Measurements from ENCODE around the gene SURF1.

SURF1 gene

GRCh38 chr9:133348718-133349573 is 7.3 kb downstream of the SURF1 start:
- no peak for TF ChIP-seq CEBPB (IDR thresholded peaks at IDR 0.05)
- no peak for TF ChIP-seq EGR1 (IDR thresholded peaks at IDR 0.05)
- TF ChIP-seq REST (IDR thresholded peaks at IDR 0.05; ENCODE audit: low read depth) = no peak
- TF ChIP-seq, protein P1, sequence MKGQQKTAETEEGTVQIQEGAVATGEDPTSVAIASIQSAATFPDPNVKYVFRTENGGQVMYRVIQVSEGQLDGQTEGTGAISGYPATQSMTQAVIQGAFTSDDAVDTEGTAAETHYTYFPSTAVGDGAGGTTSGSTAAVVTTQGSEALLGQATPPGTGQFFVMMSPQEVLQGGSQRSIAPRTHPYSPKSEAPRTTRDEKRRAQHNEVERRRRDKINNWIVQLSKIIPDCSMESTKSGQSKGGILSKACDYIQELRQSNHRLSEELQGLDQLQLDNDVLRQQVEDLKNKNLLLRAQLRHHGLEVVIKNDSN (IDR thresholded peaks at IDR 0.05) = no peak
- TF ChIP-seq TAF1 (IDR thresholded peaks at IDR 0.05; ENCODE audit: low read depth) = no peak
- TF ChIP-seq ZBTB7A (IDR thresholded peaks at IDR 0.05; ENCODE audit: low read depth) = no peak
- no peak for TF ChIP-seq TCF12 (IDR thresholded peaks at IDR 0.05; ENCODE audit: low read depth)
- TF ChIP-seq CREB1 (IDR thresholded peaks at IDR 0.05; ENCODE audit: low read depth) = no peak
- TF ChIP-seq MAX (IDR thresholded peaks at IDR 0.05) = no peak
- no peak for TF ChIP-seq FOXM1 (IDR thresholded peaks at IDR 0.05; ENCODE audit: borderline replicate concordance, low read depth)
- no peak for TF ChIP-seq EP300 (IDR thresholded peaks at IDR 0.05; ENCODE audit: borderline replicate concordance)
- no peak for TF ChIP-seq TEAD4 (IDR thresholded peaks at IDR 0.05)

GRCh38 chr9:133347985-133348717 is 8.1 kb downstream of the SURF1 start, which contains the start of the genes MED22 and RPL7A:
Gene MED22 (minus strand): TSS chr9:133348131. CDS start chr9:133346662, 1,469 bp downstream.
Gene RPL7A (plus strand): TSS chr9:133348218. CDS start chr9:133348244, 26 bp downstream.
- TF ChIP-seq, protein P1 (IDR thresholded peaks at IDR 0.05) = no peak
- TF ChIP-seq TAF1 (IDR thresholded peaks at IDR 0.05; ENCODE audit: low read depth) (peak; percentile 100), EGR1 (IDR thresholded peaks at IDR 0.05) (no peak), FOXM1 (IDR thresholded peaks at IDR 0.05; ENCODE audit: borderline replicate concordance, low read depth) (no peak), TEAD4 (IDR thresholded peaks at IDR 0.05) (0 out of 2 replicates have a peak, but pooled peaks have one; percentile 22), YY1 (IDR thresholded peaks at IDR 0.05; ENCODE audit: low read depth) (peak; percentile 93), CREB1 (IDR thresholded peaks at IDR 0.05; ENCODE audit: low read depth) (no peak), EP300 (IDR thresholded peaks at IDR 0.05; ENCODE audit: borderline replicate concordance) (peak; percentile 33; the same call in 1 of the 2 replicates), REST (IDR thresholded peaks at IDR 0.05; ENCODE audit: low read depth) (peak; percentile 28; the same call in 1 of the 2 replicates), TCF12 (IDR thresholded peaks at IDR 0.05; ENCODE audit: low read depth) (peak; percentile 72), ZBTB7A (IDR thresholded peaks at IDR 0.05; ENCODE audit: low read depth) (no peak), RAD21 (IDR thresholded peaks at IDR 0.05; ENCODE audit: low read depth) (no peak), NFIC (IDR thresholded peaks at IDR 0.05) (peak; percentile 8; the same call in 1 of the 2 replicates), MAX (IDR thresholded peaks at IDR 0.05) (peak; percentile 92), CEBPB (IDR thresholded peaks at IDR 0.05) (no peak)

DNA sequence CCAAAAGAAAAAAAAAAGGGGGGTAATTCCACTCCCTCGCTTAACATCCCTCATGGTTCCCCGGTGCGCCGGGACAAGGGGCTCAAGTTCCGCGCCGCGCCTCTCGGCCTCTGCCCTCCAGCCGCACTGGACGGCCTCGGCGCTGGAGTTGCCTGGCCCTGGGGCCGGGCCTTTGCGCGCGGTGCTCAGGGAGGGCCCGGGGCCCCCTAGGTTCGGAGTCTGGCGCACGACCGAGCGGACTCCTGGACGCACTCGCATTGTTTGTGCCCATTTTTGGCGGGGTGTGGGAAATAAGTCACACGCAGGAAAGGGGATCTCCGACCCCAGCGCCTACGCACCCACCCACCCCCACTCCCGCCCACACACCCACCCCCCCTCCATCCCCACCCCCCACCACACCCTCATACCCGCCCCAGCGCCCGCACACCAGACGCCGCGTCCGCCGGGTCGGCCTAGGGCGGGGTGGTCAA is 8.7 kb downstream of the SURF1 start:
- TF ChIP-seq EGR1 (IDR thresholded peaks at IDR 0.05) (0 out of 2 replicates have a peak, but pooled peaks have one; percentile 44), MAX (IDR thresholded peaks at IDR 0.05) (no peak)

- TF ChIP-seq NFIC (IDR thresholded peaks at IDR 0.05) (peak; percentile 25; the same call in 1 of the 2 replicates), MAX (IDR thresholded peaks at IDR 0.05) (0 out of 2 replicates have a peak, but pooled peaks have one; percentile 1), RAD21 (IDR thresholded peaks at IDR 0.05; ENCODE audit: low read depth) (no peak)
Measured at GRCh38 chr9:133346021-133346785, 10.1 kb downstream of the SURF1 start.

Data from Ishikawa (cell line).